Measurements from ENCODE around the gene REL.
"Not testable (repeated sequence)": the region's sequence is repeated elsewhere in the genome, so short reads cannot be mapped to it uniquely, and the experiment has no call there.

REL gene

GRCh38 chr2:60888853-60889252, 7.5 kb downstream of the REL start:
- Histone ChIP-seq H3K4me1 (ENCODE audit: control insufficient read depth, insufficient read depth, low read length, poor library complexity, severe bottlenecking) (no peaks in the 10 kb centered on the region), H3K27ac (ENCODE audit: low read depth, low read length, severe bottlenecking) (no peak overlapping the region), H3K4me3 (ENCODE audit: extremely low read depth, insufficient read depth, low read length, poor library complexity, severe bottlenecking) (no peak overlapping the region), H3K36me3 (ENCODE audit: control insufficient read depth, insufficient read depth, low read length) (no peaks in the 10 kb centered on the region), H3K9me3 (ENCODE audit: control insufficient read depth, low read length) (no peaks in the 10 kb centered on the region)
- 100% methylated on average over 2 of the region's 2 CpGs; no CpG with 5 or more reads in 1 of the 2 experiments for WGBS, 2 experiments (ENCODE audit: insufficient coverage in 2 of 2)

- H3K36me3 ChIP-seq (ENCODE audit: control insufficient read depth, insufficient read depth, low read length); H3K4me3 ChIP-seq (ENCODE audit: extremely low read depth, insufficient read depth, low read length, poor library complexity, severe bottlenecking); H3K9me3 ChIP-seq (ENCODE audit: control insufficient read depth, low read length); H3K4me1 ChIP-seq (ENCODE audit: control insufficient read depth, insufficient read depth, low read length, poor library complexity, severe bottlenecking); H3K27ac ChIP-seq (ENCODE audit: low read depth, low read length, severe bottlenecking): not testable (repeated sequence)
- 100% methylated on average over 1 of the region's 7 CpGs; no CpG with 5 or more reads in 1 of the 2 experiments for WGBS, 2 experiments (ENCODE audit: insufficient coverage in 2 of 2)
Measured at GRCh38 chr2:60889581-60890392, 8.4 kb downstream of the REL start.

- no peaks in the 10 kb centered on the region for H3K9me3 ChIP-seq (ENCODE audit: control insufficient read depth, low read length)
- H3K27ac ChIP-seq (ENCODE audit: low read depth, low read length, severe bottlenecking) = no peak overlapping the region
- WGBS, 2 experiments (ENCODE audit: insufficient coverage in 2 of 2) = no CpG with 5 or more reads among the region's 1 CpG
- no peak overlapping the region for H3K4me3 ChIP-seq (ENCODE audit: extremely low read depth, insufficient read depth, low read length, poor library complexity, severe bottlenecking)
- H3K36me3 ChIP-seq (ENCODE audit: control insufficient read depth, insufficient read depth, low read length) = no peaks in the 10 kb centered on the region
- H3K4me1 ChIP-seq (ENCODE audit: control insufficient read depth, insufficient read depth, low read length, poor library complexity, severe bottlenecking) = no peaks in the 10 kb centered on the region
Measured at GRCh38 chr2:60890393-60890707, 9.0 kb downstream of the REL start.

GRCh38 chr2:60891180-60891579, 9.8 kb downstream of the REL start:
- H3K4me1 ChIP-seq (ENCODE audit: control insufficient read depth, insufficient read depth, low read length, poor library complexity, severe bottlenecking) = no peaks in the 10 kb centered on the region
- H3K36me3 ChIP-seq (ENCODE audit: control insufficient read depth, insufficient read depth, low read length) = no peaks in the 10 kb centered on the region
- no peak overlapping the region for H3K27ac ChIP-seq (ENCODE audit: low read depth, low read length, severe bottlenecking)
- no CpG with 5 or more reads among the region's 3 CpGs for WGBS, 2 experiments (ENCODE audit: insufficient coverage in 2 of 2)
- no peak overlapping the region for H3K4me3 ChIP-seq (ENCODE audit: extremely low read depth, insufficient read depth, low read length, poor library complexity, severe bottlenecking)
- no peaks in the 10 kb centered on the region for H3K9me3 ChIP-seq (ENCODE audit: control insufficient read depth, low read length)

GRCh38 chr2:60898567-60898966, 17.2 kb downstream of the REL start:
- Histone ChIP-seq H3K27ac (ENCODE audit: low read depth, low read length, severe bottlenecking) (no peak overlapping the region), H3K4me1 (ENCODE audit: control insufficient read depth, insufficient read depth, low read length, poor library complexity, severe bottlenecking) (no peaks in the 10 kb centered on the region), H3K9me3 (ENCODE audit: control insufficient read depth, low read length) (no peaks in the 10 kb centered on the region), H3K4me3 (ENCODE audit: extremely low read depth, insufficient read depth, low read length, poor library complexity, severe bottlenecking) (no peak overlapping the region), H3K36me3 (ENCODE audit: control insufficient read depth, insufficient read depth, low read length) (peaks cover 6% of the 10 kb centered on the region)
- WGBS, 2 experiments (ENCODE audit: insufficient coverage in 2 of 2) = no CpG with 5 or more reads among the region's 1 CpG

GRCh38 chr2:60899230-60899891, 18.0 kb downstream of the REL start:
- Histone ChIP-seq H3K9me3 (ENCODE audit: control insufficient read depth, low read length) (no peaks in the 10 kb centered on the region), H3K36me3 (ENCODE audit: control insufficient read depth, insufficient read depth, low read length) (peaks cover 11% of the 10 kb centered on the region), H3K4me1 (ENCODE audit: control insufficient read depth, insufficient read depth, low read length, poor library complexity, severe bottlenecking) (no peaks in the 10 kb centered on the region), H3K4me3 (ENCODE audit: extremely low read depth, insufficient read depth, low read length, poor library complexity, severe bottlenecking) (no peak overlapping the region), H3K27ac (ENCODE audit: low read depth, low read length, severe bottlenecking) (no peak overlapping the region)
- 97 to 98% methylated on average over 3 to 4 of the region's 6 CpGs for WGBS, 2 experiments (ENCODE audit: insufficient coverage in 2 of 2)

- Histone ChIP-seq H3K9me3 (ENCODE audit: control insufficient read depth, low read length) (no peaks in the 10 kb centered on the region), H3K4me1 (ENCODE audit: control insufficient read depth, insufficient read depth, low read length, poor library complexity, severe bottlenecking) (no peaks in the 10 kb centered on the region), H3K36me3 (ENCODE audit: control insufficient read depth, insufficient read depth, low read length) (peaks cover 16% of the 10 kb centered on the region), H3K27ac (ENCODE audit: low read depth, low read length, severe bottlenecking) (no peak overlapping the region), H3K4me3 (ENCODE audit: extremely low read depth, insufficient read depth, low read length, poor library complexity, severe bottlenecking) (no peak overlapping the region)
- no CpG with 5 or more reads among the region's 1 CpG for WGBS, 2 experiments (ENCODE audit: insufficient coverage in 2 of 2)
Measured at GRCh38 chr2:60899892-60900249, 18.5 kb downstream of the REL start.

- peaks cover 16% of the 10 kb centered on the region for H3K36me3 ChIP-seq (ENCODE audit: control insufficient read depth, insufficient read depth, low read length)
- not testable (repeated sequence) for H3K27ac ChIP-seq (ENCODE audit: low read depth, low read length, severe bottlenecking); H3K4me1 ChIP-seq (ENCODE audit: control insufficient read depth, insufficient read depth, low read length, poor library complexity, severe bottlenecking); H3K9me3 ChIP-seq (ENCODE audit: control insufficient read depth, low read length); H3K4me3 ChIP-seq (ENCODE audit: extremely low read depth, insufficient read depth, low read length, poor library complexity, severe bottlenecking)
- WGBS, 2 experiments (ENCODE audit: insufficient coverage in 2 of 2) = 93 to 96% methylated on average over 5 of the region's 6 CpGs
Measured at GRCh38 chr2:60901296-60901695, 19.9 kb downstream of the REL start.

GRCh38 chr2:60905867-60906266, 24.5 kb downstream of the REL start:
- not testable (repeated sequence) for H3K4me3 ChIP-seq (ENCODE audit: extremely low read depth, insufficient read depth, low read length, poor library complexity, severe bottlenecking); H3K4me1 ChIP-seq (ENCODE audit: control insufficient read depth, insufficient read depth, low read length, poor library complexity, severe bottlenecking); H3K9me3 ChIP-seq (ENCODE audit: control insufficient read depth, low read length); H3K27ac ChIP-seq (ENCODE audit: low read depth, low read length, severe bottlenecking)
- H3K36me3 ChIP-seq (ENCODE audit: control insufficient read depth, insufficient read depth, low read length) = peaks cover 11% of the 10 kb centered on the region
- 93 to 100% methylated on average over 1 to 3 of the region's 5 CpGs for WGBS, 2 experiments (ENCODE audit: insufficient coverage in 2 of 2)

GRCh38 chr2:60906395-60906794, 25.0 kb downstream of the REL start:
- Histone ChIP-seq H3K36me3 (ENCODE audit: control insufficient read depth, insufficient read depth, low read length) (peaks cover 11% of the 10 kb centered on the region), H3K4me1 (ENCODE audit: control insufficient read depth, insufficient read depth, low read length, poor library complexity, severe bottlenecking) (no peaks in the 10 kb centered on the region), H3K27ac (ENCODE audit: low read depth, low read length, severe bottlenecking) (no peak overlapping the region), H3K9me3 (ENCODE audit: control insufficient read depth, low read length) (no peaks in the 10 kb centered on the region), H3K4me3 (ENCODE audit: extremely low read depth, insufficient read depth, low read length, poor library complexity, severe bottlenecking) (no peak overlapping the region)
- WGBS, 2 experiments (ENCODE audit: insufficient coverage in 2 of 2) = 89 to 100% methylated on average over 1 of the region's 2 CpGs

GRCh38 chr2:60907329-60907728, 26.0 kb downstream of the REL start:
- Histone ChIP-seq H3K4me3 (ENCODE audit: extremely low read depth, insufficient read depth, low read length, poor library complexity, severe bottlenecking) (no peak overlapping the region), H3K4me1 (ENCODE audit: control insufficient read depth, insufficient read depth, low read length, poor library complexity, severe bottlenecking) (no peaks in the 10 kb centered on the region), H3K27ac (ENCODE audit: low read depth, low read length, severe bottlenecking) (no peak overlapping the region), H3K9me3 (ENCODE audit: control insufficient read depth, low read length) (no peaks in the 10 kb centered on the region), H3K36me3 (ENCODE audit: control insufficient read depth, insufficient read depth, low read length) (peaks cover 11% of the 10 kb centered on the region)
- 98 to 100% methylated on average over 6 of the region's 8 CpGs for WGBS, 2 experiments (ENCODE audit: insufficient coverage in 2 of 2)
